ENCODE results near the gene DUSP8.

GRCh38 chr11:1563149-1563638 lies 8.9 kb downstream of the DUSP8 start:
- TF ChIP-seq CTCF (conservative IDR thresholded peaks at IDR 0.05; ENCODE audit: low read length), result no peak
- no peak for TF ChIP-seq EZH2phosphoT487 (IDR thresholded peaks at IDR 0.05; ENCODE audit: borderline replicate concordance, low read depth, low read length)
